SU-DHL-6 (cell line): ENCODE measurements around the gene TEAD1.

Experiments used
- H2AFZ ChIP-seq: fragments of 200-600 bp; sonication (generic); 2 replicates; pipeline ENCODE4 v1.6.1; 2014; ENCODE audit warnings: low read depth, mild to moderate bottlenecking, moderate library complexity, mixed read lengths, antibody characterized with exemption, low read length; ENCODE audit not compliant: severe bottlenecking
- H3F3A ChIP-seq: fragments of 200-600 bp; shearing (Covaris generic); 2 replicates; pipeline ENCODE4 v1.6.0; 2016; ENCODE audit warnings: antibody characterized with exemption, mild to moderate bottlenecking; ENCODE audit not compliant: insufficient read depth
- H3K27ac ChIP-seq: fragments of 200-600 bp; sonication (generic); 2 replicates; pipeline ENCODE4 v1.5.1; 2016; ENCODE audit warnings: low read depth, mild to moderate bottlenecking, low read length, moderate library complexity, mixed read lengths
- H3K27me3 ChIP-seq: fragments of 200-600 bp; sonication (generic), shearing (Covaris generic); 2 replicates; pipeline ENCODE4 v1.6.0; 2014; ENCODE audit warnings: mild to moderate bottlenecking, low read length
- H3K36me3 ChIP-seq: fragments of 200-600 bp; sonication (generic); 2 replicates; pipeline ENCODE4 v1.6.1; 2014; ENCODE audit warnings: mild to moderate bottlenecking, low read length, mixed read lengths
- H3K4me2 ChIP-seq: fragments of 300-600, 200-600 bp; shearing (Covaris generic), sonication (generic); 2 replicates; pipeline ENCODE4 v1.6.0; 2014; ENCODE audit warnings: low read length, low read depth, mild to moderate bottlenecking; ENCODE audit not compliant: poor library complexity, severe bottlenecking
- H3K4me3 ChIP-seq: fragments of 200-600 bp; sonication (generic); 2 replicates; pipeline ENCODE4 v1.5.1; 2014; ENCODE audit warnings: antibody characterized with exemption, low read length, mild to moderate bottlenecking, mixed read lengths; ENCODE audit not compliant: insufficient read depth, poor library complexity, severe bottlenecking
- H3K79me2 ChIP-seq: fragments of 200-600 bp; sonication (generic); 2 replicates; pipeline ENCODE4 v1.6.1; 2014; ENCODE audit warnings: mild to moderate bottlenecking, low read length, moderate library complexity; ENCODE audit not compliant: insufficient read depth
- H3K9ac ChIP-seq: fragments of 200-600 bp; sonication (generic); 2 replicates; pipeline ENCODE4 v1.7.0; 2014; ENCODE audit warnings: mild to moderate bottlenecking, low read length
- H3K9me2 ChIP-seq: fragments of 200-600 bp; sonication (generic); replicated peaks from 2 replicates; pipeline ENCODE4 v1.6.1; 2014; ENCODE audit warnings: low read length; ENCODE audit not compliant: insufficient read depth
- H3K9me3 ChIP-seq: fragments of 200-600 bp; sonication (generic); 2 replicates; pipeline ENCODE4 v1.6.1; 2014; ENCODE audit warnings: low read length, mixed read lengths; ENCODE audit not compliant: insufficient read depth
- H4K20me1 ChIP-seq: fragments of 200-600 bp; sonication (generic); 2 replicates; pipeline ENCODE4 v1.6.1; 2014; ENCODE audit warnings: low read depth, mild to moderate bottlenecking, antibody characterized with exemption, low read length, moderate library complexity, mixed read lengths
- CTCF ChIP-seq: fragments of 200-600 bp; sonication (generic); IDR thresholded peaks from one replicate; pipeline ENCODE4 v1.5.1; 2017; ENCODE audit warnings: antibody characterized with exemption, mild to moderate bottlenecking, low read length, moderate library complexity; ENCODE audit not compliant: insufficient read depth, poor library complexity, severe bottlenecking
- EZH2phosphoT487 ChIP-seq: fragments of 200-600 bp; sonication (generic), shearing (Covaris generic); conservative IDR thresholded peaks from 2 replicates; pipeline ENCODE4 v1.6.1; 2018; ENCODE audit warnings: mild to moderate bottlenecking, antibody characterized with exemption, low read length, moderate library complexity, mixed read lengths

TEAD1 gene

GRCh38 chr11:12762278-12762677 is 88.1 kb downstream of the TEAD1 start:
- H3K9ac ChIP-seq, result no peak overlapping the region
- no peaks in the 10 kb centered on the region for H3K27me3 ChIP-seq
- no peaks in the 10 kb centered on the region for H3K9me3 ChIP-seq
- no peaks in the 10 kb centered on the region for H3F3A ChIP-seq
- H4K20me1 ChIP-seq, result no peaks in the 10 kb centered on the region
- H2AFZ ChIP-seq, result no peak overlapping the region
- H3K4me2 ChIP-seq, result no peak overlapping the region
- H3K27ac ChIP-seq, result no peak overlapping the region
- no peaks in the 10 kb centered on the region for H3K36me3 ChIP-seq
- no peak for TF ChIP-seq CTCF
- no peak for TF ChIP-seq EZH2phosphoT487
- no peaks in the 10 kb centered on the region for H3K9me2 ChIP-seq
- H3K4me3 ChIP-seq, result no peak overlapping the region
- H3K79me2 ChIP-seq, result no peaks in the 10 kb centered on the region

GRCh38 chr11:12762696-12763324 is 88.6 kb downstream of the TEAD1 start:
- no peak overlapping the region for H3K9ac ChIP-seq
- no peaks in the 10 kb centered on the region for H3K79me2 ChIP-seq
- H3K4me3 ChIP-seq, result no peak overlapping the region
- no peak overlapping the region for H3K4me2 ChIP-seq
- no peak overlapping the region for H2AFZ ChIP-seq
- no peaks in the 10 kb centered on the region for H3K9me2 ChIP-seq
- TF ChIP-seq CTCF, result no peak
- no peak for TF ChIP-seq EZH2phosphoT487
- H3K27me3 ChIP-seq, result no peaks in the 10 kb centered on the region
- H3K36me3 ChIP-seq, result no peaks in the 10 kb centered on the region
- no peak overlapping the region for H3K27ac ChIP-seq
- no peaks in the 10 kb centered on the region for H3F3A ChIP-seq
- no peaks in the 10 kb centered on the region for H4K20me1 ChIP-seq
- H3K9me3 ChIP-seq, result no peaks in the 10 kb centered on the region

- Histone ChIP-seq H3K79me2 (no peaks in the 10 kb centered on the region), H3K9me2 (no peaks in the 10 kb centered on the region), H3K9ac (no peak overlapping the region), H3K4me2 (no peak overlapping the region), H3K36me3 (no peaks in the 10 kb centered on the region), H3K9me3 (no peaks in the 10 kb centered on the region), H2AFZ (no peak overlapping the region), H3K4me3 (no peak overlapping the region), H4K20me1 (no peaks in the 10 kb centered on the region), H3K27ac (no peak overlapping the region), H3F3A (no peaks in the 10 kb centered on the region), H3K27me3 (no peaks in the 10 kb centered on the region)
- TF ChIP-seq CTCF (no peak), EZH2phosphoT487 (no peak)
These were observed 90.1 kb downstream of the TEAD1 start for GRCh38 chr11:12764187-12764914.
